ENCODE measurements around the gene FTCDNL1.

The FTCDNL1 gene

GRCh38 chr2:199791326-199791725 is 59.7 kb downstream of the FTCDNL1 start:
- no peak for DNase-seq (ENCODE audit: low spot score)

- no peak for DNase-seq (ENCODE audit: low spot score)
Observed at GRCh38 chr2:199784512-199784911, 66.5 kb downstream of the FTCDNL1 start.

- DNase-seq (ENCODE audit: low spot score): no peak
Observed at GRCh38 chr2:199779589-199779988, 71.4 kb downstream of the FTCDNL1 start.

GRCh38 chr2:199778655-199779054 is 72.3 kb downstream of the FTCDNL1 start:
- DNase-seq (ENCODE audit: low spot score): no peak

- DNase-seq (ENCODE audit: low spot score): no peak
Observed at GRCh38 chr2:199777916-199778315, 73.1 kb downstream of the FTCDNL1 start.

GRCh38 chr2:199777315-199777714 is 73.7 kb downstream of the FTCDNL1 start:
- DNase-seq (ENCODE audit: low spot score): no peak

GRCh38 chr2:199775267-199775666 is 75.7 kb downstream of the FTCDNL1 start:
- DNase-seq (ENCODE audit: low spot score): no peak

GRCh38 chr2:199772035-199772976 is 78.7 kb downstream of the FTCDNL1 start:
- no peak for DNase-seq (ENCODE audit: low spot score)

GRCh38 chr2:199770716-199771115 is 80.3 kb downstream of the FTCDNL1 start:
- DNase-seq (ENCODE audit: low spot score): no peak

GRCh38 chr2:199765646-199766045 is 85.3 kb downstream of the FTCDNL1 start:
- DNase-seq (ENCODE audit: low spot score): no peak

GRCh38 chr2:199764273-199764800 is 86.7 kb downstream of the FTCDNL1 start:
- DNase-seq (ENCODE audit: low spot score): no peak

- no peak for DNase-seq (ENCODE audit: low spot score)
Observed at GRCh38 chr2:199762963-199763362, 88.0 kb downstream of the FTCDNL1 start.

GRCh38 chr2:199760574-199760973 is 90.4 kb downstream of the FTCDNL1 start:
- DNase-seq (ENCODE audit: low spot score): no peak

GRCh38 chr2:199757233-199757870 is 93.6 kb downstream of the FTCDNL1 start:
- DNase-seq (ENCODE audit: low spot score): peak; percentile 81

GRCh38 chr2:199756743-199757142 is 94.2 kb downstream of the FTCDNL1 start:
- no peak for DNase-seq (ENCODE audit: low spot score)

GRCh38 chr2:199756211-199756610 is 94.8 kb downstream of the FTCDNL1 start:
- DNase-seq (ENCODE audit: low spot score): no peak

- DNase-seq (ENCODE audit: low spot score): no peak
Observed at GRCh38 chr2:199754766-199755165, 96.2 kb downstream of the FTCDNL1 start.

GRCh38 chr2:199751492-199752120 is 99.4 kb downstream of the FTCDNL1 start:
- DNase-seq (ENCODE audit: low spot score): no peak

GRCh38 chr2:199749571-199749970 is 101.4 kb downstream of the FTCDNL1 start:
- DNase-seq (ENCODE audit: low spot score): no peak

GRCh38 chr2:199744724-199745123 is 106.3 kb downstream of the FTCDNL1 start:
- peak; percentile 73 for DNase-seq (ENCODE audit: low spot score)

- DNase-seq (ENCODE audit: low spot score): no peak
Observed at GRCh38 chr2:199744260-199744659, 106.7 kb downstream of the FTCDNL1 start.

GRCh38 chr2:199743415-199744120 is 107.4 kb downstream of the FTCDNL1 start:
- no peak for DNase-seq (ENCODE audit: low spot score)

Data from left forelimb (tissue), 1 donor.